Measurements from ENCODE around the gene GLRX3.

DNA sequence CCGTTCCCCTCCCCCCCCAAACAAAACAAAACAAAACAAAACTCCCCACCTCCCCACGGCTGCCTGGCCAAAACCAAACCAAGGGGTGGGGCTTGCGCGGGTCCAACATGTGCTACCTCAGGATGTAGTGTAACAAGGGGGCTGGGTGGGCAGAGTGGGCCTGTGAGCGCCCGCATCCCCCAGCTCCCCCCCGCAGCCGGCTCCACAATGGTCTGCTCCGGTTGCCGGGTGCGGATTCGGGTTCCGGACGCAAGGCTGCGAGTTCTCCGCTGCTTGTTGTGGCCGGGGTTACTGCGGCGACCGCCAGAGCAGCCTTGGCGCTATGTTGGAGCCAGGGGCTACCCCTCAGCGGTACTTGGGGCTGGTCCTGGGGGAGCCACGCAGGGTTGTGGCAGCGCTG lies 30.5 kb upstream of the GLRX3 start:
- TF ChIP-seq, protein P1, sequence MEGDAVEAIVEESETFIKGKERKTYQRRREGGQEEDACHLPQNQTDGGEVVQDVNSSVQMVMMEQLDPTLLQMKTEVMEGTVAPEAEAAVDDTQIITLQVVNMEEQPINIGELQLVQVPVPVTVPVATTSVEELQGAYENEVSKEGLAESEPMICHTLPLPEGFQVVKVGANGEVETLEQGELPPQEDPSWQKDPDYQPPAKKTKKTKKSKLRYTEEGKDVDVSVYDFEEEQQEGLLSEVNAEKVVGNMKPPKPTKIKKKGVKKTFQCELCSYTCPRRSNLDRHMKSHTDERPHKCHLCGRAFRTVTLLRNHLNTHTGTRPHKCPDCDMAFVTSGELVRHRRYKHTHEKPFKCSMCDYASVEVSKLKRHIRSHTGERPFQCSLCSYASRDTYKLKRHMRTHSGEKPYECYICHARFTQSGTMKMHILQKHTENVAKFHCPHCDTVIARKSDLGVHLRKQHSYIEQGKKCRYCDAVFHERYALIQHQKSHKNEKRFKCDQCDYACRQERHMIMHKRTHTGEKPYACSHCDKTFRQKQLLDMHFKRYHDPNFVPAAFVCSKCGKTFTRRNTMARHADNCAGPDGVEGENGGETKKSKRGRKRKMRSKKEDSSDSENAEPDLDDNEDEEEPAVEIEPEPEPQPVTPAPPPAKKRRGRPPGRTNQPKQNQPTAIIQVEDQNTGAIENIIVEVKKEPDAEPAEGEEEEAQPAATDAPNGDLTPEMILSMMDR (IDR thresholded peaks at IDR 0.05) = no peak
- TF ChIP-seq POLR2A (IDR thresholded peaks at IDR 0.05) (no peak), EP300 (IDR thresholded peaks at IDR 0.05) (no peak)
